Activated CD8-positive, alpha-beta T cell treated with anti-CD3 and anti-CD28 coated beads for 36 hours (primary cell): Measurements from ENCODE around the gene KRTAP19-3. TPM values are rescaled to one million over a fixed set of nuclear protein-coding genes. Genes with fewer than 3 reads are reported as not detected.

Source experiments
- ATAC-seq: fragments of 200-7000 bp; cut with Tn5 transposase; one replicate; pipeline ENCODE4 v1.10.0; 2021; ENCODE audit warnings: mild to moderate bottlenecking, moderate library complexity
- CTCF ChIA-PET: fragments of 350-600 bp; sonication (Branson Sonifier 250); formaldehyde crosslinking; loops from one replicate; lab custom pipeline; 2021; ENCODE audit warnings: antibody characterized with exemption; lab: Charles Lee
- POLR2A ChIA-PET: fragments of 350-600 bp; sonication (Branson Sonifier 250); formaldehyde crosslinking; loops from one replicate; lab custom pipeline; 2021; ENCODE audit warnings: antibody characterized with exemption; lab: Charles Lee
- DNase-seq: peaks from one replicate; pipeline ENCODE4 v3.0.0-alpha.2; 2020
- H3K27ac Mint-ChIP-seq: one replicate; pipeline ENCODE4 v1.8.0; 2021; ENCODE audit warnings: mild to moderate bottlenecking, mixed read lengths
- H3K27me3 Mint-ChIP-seq: one replicate; pipeline ENCODE4 v1.8.0; 2021; ENCODE audit warnings: mixed read lengths
- H3K36me3 Mint-ChIP-seq: one replicate; pipeline ENCODE4 v1.8.0; 2021; ENCODE audit warnings: low read depth, mixed read lengths
- H3K4me1 Mint-ChIP-seq: one replicate; pipeline ENCODE4 v1.8.0; 2021; ENCODE audit warnings: low read depth, mixed read lengths
- H3K4me3 Mint-ChIP-seq: one replicate; pipeline ENCODE4 v1.8.0; 2021; ENCODE audit warnings: mild to moderate bottlenecking, moderate library complexity, mixed read lengths
- H3K9me3 Mint-ChIP-seq: one replicate; pipeline ENCODE4 v1.8.0; 2021; ENCODE audit warnings: mixed read lengths
- intact Hi-C: fragments of 100-400 bp; cut with micrococcal nuclease; formaldehyde crosslinking; loops from one replicate; pipeline ENCODE4 v1.10.0; 2022
- total RNA-seq, 2 experiments: library from RNA; stranded (reverse); gene quantifications; one replicate each; pipeline ENCODE4 v1.2.3, GENCODE V29; 2021
- TF ChIP-seq, protein P1 (sequence below): fragments of 200-600 bp; IDR thresholded peaks from one replicate; pipeline ENCODE4 v1.8.0; 2022; ENCODE audit warnings: antibody characterized with exemption, mild to moderate bottlenecking

The KRTAP19-3 gene
- total RNA-seq, 2 experiments from 2014 or later, result not detected

DNA sequence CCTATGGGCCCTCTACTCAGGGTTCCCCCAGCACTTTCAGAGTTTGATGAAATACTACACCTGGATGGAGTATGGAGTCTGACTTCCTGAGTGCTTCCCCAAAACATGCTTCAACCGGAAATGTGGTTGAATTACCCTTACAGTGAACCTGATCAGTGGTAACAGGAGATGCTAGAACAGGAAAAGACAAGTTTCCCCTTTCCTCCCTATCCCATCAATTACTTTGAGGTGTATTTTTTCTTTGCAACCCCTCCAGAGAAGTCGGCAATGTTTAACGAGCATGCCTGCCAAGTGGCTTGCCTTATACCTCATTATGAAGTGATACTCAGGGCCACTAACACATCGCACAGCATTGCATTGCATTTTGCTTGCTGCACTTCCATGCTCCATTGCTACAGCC is 44.8 kb downstream of the KRTAP19-3 start:
- no peaks in the 10 kb centered on the region for H3K36me3 Mint-ChIP-seq
- no peak overlapping the region for H3K27ac Mint-ChIP-seq
- no peak for ATAC-seq
- intact Hi-C loops, result no loop called here
- TF ChIP-seq, protein P1, sequence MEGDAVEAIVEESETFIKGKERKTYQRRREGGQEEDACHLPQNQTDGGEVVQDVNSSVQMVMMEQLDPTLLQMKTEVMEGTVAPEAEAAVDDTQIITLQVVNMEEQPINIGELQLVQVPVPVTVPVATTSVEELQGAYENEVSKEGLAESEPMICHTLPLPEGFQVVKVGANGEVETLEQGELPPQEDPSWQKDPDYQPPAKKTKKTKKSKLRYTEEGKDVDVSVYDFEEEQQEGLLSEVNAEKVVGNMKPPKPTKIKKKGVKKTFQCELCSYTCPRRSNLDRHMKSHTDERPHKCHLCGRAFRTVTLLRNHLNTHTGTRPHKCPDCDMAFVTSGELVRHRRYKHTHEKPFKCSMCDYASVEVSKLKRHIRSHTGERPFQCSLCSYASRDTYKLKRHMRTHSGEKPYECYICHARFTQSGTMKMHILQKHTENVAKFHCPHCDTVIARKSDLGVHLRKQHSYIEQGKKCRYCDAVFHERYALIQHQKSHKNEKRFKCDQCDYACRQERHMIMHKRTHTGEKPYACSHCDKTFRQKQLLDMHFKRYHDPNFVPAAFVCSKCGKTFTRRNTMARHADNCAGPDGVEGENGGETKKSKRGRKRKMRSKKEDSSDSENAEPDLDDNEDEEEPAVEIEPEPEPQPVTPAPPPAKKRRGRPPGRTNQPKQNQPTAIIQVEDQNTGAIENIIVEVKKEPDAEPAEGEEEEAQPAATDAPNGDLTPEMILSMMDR, result no peak
- CTCF ChIA-PET, result no interaction called here
- no peak overlapping the region for H3K4me3 Mint-ChIP-seq
- H3K9me3 Mint-ChIP-seq, result no peaks in the 10 kb centered on the region
- H3K4me1 Mint-ChIP-seq, result no peaks in the 10 kb centered on the region
- POLR2A ChIA-PET, result no interaction called here
- DNase-seq, result no peak
- peaks cover 3% of the 10 kb centered on the region for H3K27me3 Mint-ChIP-seq

DNA sequence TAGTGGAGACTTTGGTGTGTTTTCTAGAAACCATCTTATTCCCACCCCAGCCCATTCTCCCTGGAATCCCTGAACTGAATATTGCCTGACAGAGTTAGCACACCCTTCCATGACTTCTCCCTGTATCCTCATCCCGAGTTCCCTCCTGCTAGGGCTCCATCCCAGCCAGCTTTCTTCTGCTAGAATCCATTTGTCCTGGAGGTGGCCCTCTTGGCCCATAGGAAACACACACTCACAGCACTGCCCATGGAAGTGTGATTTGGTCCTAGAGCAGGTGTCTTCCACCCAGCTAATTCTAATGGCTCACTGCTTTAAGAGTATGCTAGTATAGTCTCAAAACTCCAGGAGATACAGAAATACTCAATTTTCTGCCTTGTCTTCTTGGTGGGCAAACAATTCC is 47.6 kb downstream of the KRTAP19-3 start:
- Mint-ChIP-seq H3K4me1 (no peaks in the 10 kb centered on the region), H3K27ac (no peak overlapping the region), H3K9me3 (no peaks in the 10 kb centered on the region), H3K36me3 (no peaks in the 10 kb centered on the region), H3K27me3 (peaks cover 3% of the 10 kb centered on the region), H3K4me3 (no peak overlapping the region)
- no peak for DNase-seq
- intact Hi-C loops, result no loop called here
- no peak for ATAC-seq
- POLR2A ChIA-PET, result no interaction called here
- TF ChIP-seq, protein P1, result no peak
- CTCF ChIA-PET, result interaction anchor here (2.0 kb wide), 1 partner anchor 11 kb away, joined by 6 read pairs; no protein-coding TSS in a partner anchor

DNA sequence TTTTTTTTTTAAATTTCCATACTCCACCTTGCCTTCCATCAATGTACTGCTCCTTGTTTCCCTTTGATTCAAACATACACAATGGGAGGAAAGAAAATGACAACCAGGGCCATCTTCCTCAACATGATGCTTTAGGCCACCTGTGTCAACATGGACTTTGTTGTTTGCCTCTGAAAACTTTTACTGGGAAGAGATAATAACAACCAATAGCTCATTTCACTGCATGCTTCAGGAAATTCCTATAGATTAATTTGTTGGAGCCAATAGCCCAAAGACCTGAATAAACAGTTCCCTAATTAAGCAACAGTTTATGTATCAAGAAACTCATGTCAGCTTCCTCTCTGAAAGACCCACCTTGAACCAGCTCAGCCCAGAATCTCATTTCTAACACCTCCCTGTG is 48.6 kb downstream of the KRTAP19-3 start:
- Mint-ChIP-seq H3K9me3 (no peaks in the 10 kb centered on the region), H3K36me3 (no peaks in the 10 kb centered on the region), H3K4me3 (no peak overlapping the region), H3K4me1 (no peaks in the 10 kb centered on the region), H3K27me3 (peaks cover 3% of the 10 kb centered on the region), H3K27ac (no peak overlapping the region)
- intact Hi-C loops, result no loop called here
- ATAC-seq (no peak), DNase-seq (no peak)
- ChIA-PET POLR2A (interaction anchor here (0.6 kb wide), 1 partner anchor 1798 kb away, joined by 3 read pairs; no protein-coding TSS in a partner anchor), CTCF (interaction anchor here (2.0 kb wide), 1 partner anchor 10 kb away, joined by 6 read pairs; no protein-coding TSS in a partner anchor)
- TF ChIP-seq, protein P1, result no peak

Other genes starting within 250 kb of the KRTAP19-3 start
- gene KRTAP24-1, start 209.1 kb downstream of the KRTAP19-3 start, total RNA-seq, result not detected
- gene KRTAP25-1, start 202.5 kb downstream of the KRTAP19-3 start, total RNA-seq, result not detected
- gene KRTAP26-1, start 171.7 kb downstream of the KRTAP19-3 start, total RNA-seq, result not detected
- not detected for gene KRTAP27-1, start 154.3 kb downstream of the KRTAP19-3 start, total RNA-seq
- not detected for gene KRTAP23-1, start 143.4 kb downstream of the KRTAP19-3 start, total RNA-seq
- gene KRTAP13-2, start 119.7 kb downstream of the KRTAP19-3 start, total RNA-seq, result not detected
- not detected for gene KRTAP13-1, start 96.0 kb downstream of the KRTAP19-3 start, total RNA-seq
- gene KRTAP13-3, start 66.1 kb downstream of the KRTAP19-3 start, total RNA-seq, result not detected
- gene KRTAP13-4, start 61.8 kb downstream of the KRTAP19-3 start, total RNA-seq, result not detected
- not detected for gene KRTAP15-1, start 51.7 kb downstream of the KRTAP19-3 start, total RNA-seq
- gene KRTAP19-1, start 11.6 kb downstream of the KRTAP19-3 start, total RNA-seq, result not detected
- gene KRTAP19-2, start 4.6 kb downstream of the KRTAP19-3 start, total RNA-seq, result not detected
- not detected for gene KRTAP19-4, start 5.2 kb upstream of the KRTAP19-3 start, total RNA-seq
- gene KRTAP19-5, start 10.1 kb upstream of the KRTAP19-3 start, total RNA-seq, result not detected
- gene KRTAP19-6, start 49.9 kb upstream of the KRTAP19-3 start, total RNA-seq, result not detected
- not detected for gene KRTAP19-7, start 69.3 kb upstream of the KRTAP19-3 start, total RNA-seq
- gene KRTAP22-2, start 98.4 kb upstream of the KRTAP19-3 start, total RNA-seq, result not detected
- gene KRTAP6-3, start 100.4 kb upstream of the KRTAP19-3 start, total RNA-seq, result not detected
- not detected for gene KRTAP6-2, start 106.9 kb upstream of the KRTAP19-3 start, total RNA-seq
- gene KRTAP22-1, start 109.1 kb upstream of the KRTAP19-3 start, total RNA-seq, result not detected
- not detected for gene KRTAP6-1, start 121.9 kb upstream of the KRTAP19-3 start, total RNA-seq
- gene KRTAP20-1, start 124.4 kb upstream of the KRTAP19-3 start, total RNA-seq, result not detected
- gene KRTAP20-4, start 128.6 kb upstream of the KRTAP19-3 start, total RNA-seq, result not detected
- gene KRTAP20-2, start 143.2 kb upstream of the KRTAP19-3 start, total RNA-seq, result not detected
- not detected for gene KRTAP20-3, start 150.9 kb upstream of the KRTAP19-3 start, total RNA-seq
- not detected for gene KRTAP21-3, start 226.8 kb upstream of the KRTAP19-3 start, total RNA-seq